Measurements from ENCODE around the gene MMP24OS.

The MMP24OS gene

DNA sequence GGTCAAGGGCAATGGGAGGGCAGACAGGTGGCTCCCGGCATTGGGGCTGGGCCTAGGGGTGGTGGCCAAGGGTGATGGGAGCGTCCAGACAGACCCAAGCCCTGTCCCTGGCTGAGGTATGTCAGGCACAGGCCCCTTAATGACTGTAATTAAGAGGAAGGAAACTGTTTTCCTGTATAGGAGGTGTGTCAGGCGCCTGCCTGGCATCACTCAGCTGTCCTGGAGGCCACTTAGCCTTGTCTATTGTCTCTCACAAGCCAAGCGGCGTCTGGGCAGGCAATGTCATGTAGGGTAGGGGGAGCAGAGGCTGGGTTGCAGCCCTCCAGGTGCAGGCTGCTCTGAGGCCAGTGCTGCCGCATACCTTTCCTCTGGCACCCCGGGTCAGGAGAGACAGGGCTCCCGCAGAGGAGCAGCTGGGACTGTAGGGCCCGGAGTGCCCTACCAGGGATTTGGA lies 18.2 kb upstream of the MMP24OS start:
- DNase-seq (ENCODE audit: low spot score) = no peak
- no peak for TF ChIP-seq CTCF (IDR thresholded peaks at IDR 0.05; ENCODE audit: borderline replicate concordance, control extremely low read depth, extremely low read depth, insufficient read depth, missing control alignments)
- in situ Hi-C loops (cut with MboI; ENCODE audit: low sequenced_read_pairs, unreplicated experiment) = no loop called here

DNA sequence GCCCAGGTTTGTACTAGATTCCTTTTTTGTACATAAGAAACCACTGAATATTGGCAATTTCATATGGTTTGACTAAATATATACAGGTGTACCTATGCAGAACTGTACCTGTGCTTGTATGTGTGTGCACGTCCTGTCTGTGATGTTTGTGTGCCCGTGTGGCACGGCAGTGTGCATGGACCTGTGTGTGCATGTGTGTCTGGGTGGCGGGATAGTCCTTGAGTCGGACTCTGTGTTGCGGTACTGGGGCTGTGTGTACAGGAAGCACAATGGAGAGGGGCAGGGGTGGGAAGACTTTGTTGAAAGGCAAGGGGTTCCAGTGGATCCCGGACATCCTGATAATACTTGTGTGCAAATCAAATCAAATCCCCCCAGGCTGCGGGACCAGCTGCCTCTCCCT lies 17.8 kb upstream of the MMP24OS start:
- no peak for DNase-seq (ENCODE audit: low spot score)
- no peak for TF ChIP-seq CTCF (IDR thresholded peaks at IDR 0.05; ENCODE audit: borderline replicate concordance, control extremely low read depth, extremely low read depth, insufficient read depth, missing control alignments)
- in situ Hi-C loops (cut with MboI; ENCODE audit: low sequenced_read_pairs, unreplicated experiment) = no loop called here

GRCh38 chr20:35295058-35295457 lies 17.1 kb upstream of the MMP24OS start:
- in situ Hi-C loops (cut with MboI; ENCODE audit: low sequenced_read_pairs, unreplicated experiment) = no loop called here
- no peak for TF ChIP-seq CTCF (IDR thresholded peaks at IDR 0.05; ENCODE audit: borderline replicate concordance, control extremely low read depth, extremely low read depth, insufficient read depth, missing control alignments)
- DNase-seq (ENCODE audit: low spot score) = no peak

DNA sequence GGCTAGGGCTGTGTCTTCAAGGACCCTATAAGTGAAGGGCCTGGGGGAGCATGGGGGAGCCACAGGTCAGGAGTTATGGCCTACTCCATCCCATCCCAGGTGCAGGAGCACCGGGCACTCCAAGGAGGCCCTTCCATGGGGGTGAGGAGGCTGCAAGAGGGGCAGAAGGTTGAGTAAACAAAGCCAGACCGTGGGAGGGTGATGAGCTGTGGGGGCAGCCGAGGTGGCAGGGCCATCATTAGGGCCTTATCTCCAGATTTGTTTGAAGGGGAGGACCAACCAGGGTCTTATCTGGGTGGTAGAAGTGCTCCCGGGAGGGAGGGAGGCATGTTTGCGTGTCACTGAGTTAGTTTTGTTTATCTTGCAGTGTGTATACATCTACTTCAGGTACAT lies 16.4 kb upstream of the MMP24OS start:
- no peak for DNase-seq (ENCODE audit: low spot score)
- no peak for TF ChIP-seq CTCF (IDR thresholded peaks at IDR 0.05; ENCODE audit: borderline replicate concordance, control extremely low read depth, extremely low read depth, insufficient read depth, missing control alignments)
- in situ Hi-C loops (cut with MboI; ENCODE audit: low sequenced_read_pairs, unreplicated experiment) = no loop called here

GRCh38 chr20:35293303-35294292 lies 15.7 kb upstream of the MMP24OS start:
- no peak for DNase-seq (ENCODE audit: low spot score)
- in situ Hi-C loops (cut with MboI; ENCODE audit: low sequenced_read_pairs, unreplicated experiment) = no loop called here
- TF ChIP-seq CTCF (IDR thresholded peaks at IDR 0.05; ENCODE audit: borderline replicate concordance, control extremely low read depth, extremely low read depth, insufficient read depth, missing control alignments) = no peak

DNA sequence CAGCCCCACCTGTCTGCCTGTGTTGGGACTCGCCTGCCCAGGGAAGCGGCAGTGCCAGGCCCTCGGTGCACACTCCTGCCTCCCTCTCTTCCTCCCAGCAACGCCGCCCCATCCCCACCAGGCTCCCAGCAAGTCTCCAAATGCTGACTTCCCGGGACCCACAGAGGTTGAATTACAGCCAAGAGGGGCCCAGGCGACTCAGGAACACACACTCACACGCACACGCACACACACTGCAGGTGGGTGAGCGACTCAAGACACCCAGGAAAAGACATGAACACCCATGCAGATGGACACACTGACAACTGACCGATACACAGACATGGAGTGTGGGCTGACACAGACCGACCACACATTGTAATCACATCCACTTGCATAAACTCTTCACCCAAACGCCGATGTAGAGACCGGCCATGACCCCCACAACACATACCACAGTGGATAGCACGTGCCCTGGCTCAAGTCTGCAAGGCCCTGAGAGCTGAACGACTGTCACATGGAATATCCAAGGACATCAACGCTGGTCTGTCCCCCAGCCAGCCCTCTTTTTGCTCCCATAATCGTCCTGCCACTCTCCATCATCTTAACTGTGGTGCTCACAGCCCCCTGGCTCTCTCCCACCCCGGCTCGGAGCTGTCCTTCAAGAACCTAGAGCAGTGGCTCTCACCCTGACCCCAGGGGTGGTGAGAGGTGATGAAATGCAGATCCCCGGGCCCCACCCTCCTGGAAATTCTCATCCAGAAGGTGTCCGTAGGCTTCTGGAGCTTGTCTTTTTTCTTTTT lies 14.8 kb upstream of the MMP24OS start:
- no peak for TF ChIP-seq CTCF (IDR thresholded peaks at IDR 0.05; ENCODE audit: borderline replicate concordance, control extremely low read depth, extremely low read depth, insufficient read depth, missing control alignments)
- no peak for DNase-seq (ENCODE audit: low spot score)
- in situ Hi-C loops (cut with MboI; ENCODE audit: low sequenced_read_pairs, unreplicated experiment) = no loop called here

All from GM13976 (cell line).